GF-D8 (cell line): Measurements from ENCODE around the gene CMTM1.
"Not testable (repeated sequence)": the region's sequence is repeated elsewhere in the genome, so short reads cannot be mapped to it uniquely, and the experiment has no call there.

Experiments used
- DNase-seq: peaks from one replicate; lab custom pipeline; 2025; lab: John Stamatoyannopoulos, UW

The CMTM1 gene

DNA sequence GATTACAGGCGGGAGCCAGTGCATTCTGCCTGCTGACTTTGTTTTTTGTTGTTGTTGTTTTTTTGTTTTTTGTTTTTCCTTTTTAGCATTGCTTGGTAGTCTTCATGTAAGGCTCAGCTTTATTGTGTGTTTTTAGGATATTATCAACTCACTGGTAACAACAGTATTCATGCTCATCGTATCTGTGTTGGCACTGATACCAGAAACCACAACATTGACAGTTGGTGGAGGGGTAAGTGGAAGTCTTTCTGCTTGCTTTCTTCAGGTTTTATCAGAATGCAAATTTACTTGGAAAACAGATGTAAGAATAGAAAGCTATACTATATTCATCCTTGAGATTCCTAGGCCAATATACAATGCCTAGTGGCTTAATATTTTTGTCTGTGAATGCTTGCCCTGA lies 3.3 kb upstream of the CMTM1 start:
- DNase-seq = no peak

DNA sequence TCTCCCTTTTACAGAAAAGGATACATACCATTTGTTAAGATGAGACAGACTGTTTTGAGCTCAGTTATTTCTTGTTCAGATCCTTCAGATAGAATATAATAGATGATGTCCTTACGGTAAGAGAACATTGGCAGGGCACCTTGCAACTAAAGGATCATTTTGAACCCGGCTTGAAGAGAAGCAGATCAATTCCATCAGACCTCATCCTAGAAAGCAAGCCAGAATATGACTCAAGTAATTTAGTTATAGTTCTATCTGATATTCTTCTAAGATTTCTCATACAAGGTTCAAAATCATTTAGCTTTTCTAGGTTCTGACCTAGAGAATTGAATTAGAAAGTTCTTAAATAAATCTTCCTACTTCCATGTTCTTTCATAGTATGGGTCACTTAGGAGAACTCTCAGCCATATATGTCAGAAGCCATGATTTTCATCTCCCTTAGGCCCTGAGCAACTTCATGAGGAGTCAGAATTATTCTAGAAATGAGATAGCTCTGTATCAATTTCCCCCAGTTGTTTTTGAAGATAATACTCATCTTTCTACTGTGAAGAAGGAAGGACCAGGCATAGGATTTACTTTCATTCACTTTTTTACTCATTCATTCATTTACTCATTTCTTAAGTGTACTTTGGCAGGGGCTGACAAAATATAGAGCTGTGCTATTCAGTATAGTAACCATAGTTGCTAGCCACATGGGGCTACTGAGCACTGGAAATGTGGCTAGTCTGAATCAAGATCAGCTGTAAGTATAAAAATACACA lies 2.5 kb upstream of the CMTM1 start:
- DNase-seq = no peak

DNA sequence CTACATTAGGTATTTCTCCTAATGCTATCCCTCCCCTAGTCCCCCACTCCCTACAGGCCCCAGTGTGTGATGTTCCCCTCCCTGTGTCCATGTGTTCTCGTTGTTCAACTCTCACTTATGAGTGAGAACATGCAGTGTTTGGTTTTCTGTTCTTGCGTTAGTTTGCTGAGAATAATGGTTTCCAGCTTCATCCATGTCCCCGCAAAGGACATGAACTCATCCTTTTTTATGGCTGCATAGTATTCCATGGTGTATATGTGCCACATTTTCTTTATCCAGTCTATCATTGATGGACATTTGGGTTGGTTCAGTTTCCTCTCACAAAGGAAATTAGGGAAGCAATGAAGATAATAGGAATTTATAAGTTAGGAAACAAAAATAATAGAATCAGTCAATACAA lies 1.0 kb downstream of the CMTM1 start:
- not testable (repeated sequence) for DNase-seq

DNA sequence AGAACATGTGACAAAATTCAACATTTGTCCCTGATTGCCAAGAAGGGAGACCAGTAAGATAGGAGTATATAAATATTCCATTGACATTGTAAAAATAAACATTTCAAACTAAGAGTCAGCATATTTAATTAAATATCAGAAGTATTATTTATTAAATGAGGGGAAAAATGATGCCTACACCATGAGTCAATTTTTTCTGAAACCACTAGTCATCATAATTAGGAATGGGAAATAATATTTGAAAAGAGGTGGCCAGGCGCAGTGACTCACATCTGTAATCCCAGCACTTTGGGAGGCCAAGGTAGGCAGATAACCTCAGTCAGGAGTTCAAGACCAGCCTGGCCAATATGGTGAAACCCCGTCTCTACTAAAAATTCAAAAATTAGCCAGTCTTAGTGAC lies 2.1 kb downstream of the CMTM1 start:
- no peak for DNase-seq

DNA sequence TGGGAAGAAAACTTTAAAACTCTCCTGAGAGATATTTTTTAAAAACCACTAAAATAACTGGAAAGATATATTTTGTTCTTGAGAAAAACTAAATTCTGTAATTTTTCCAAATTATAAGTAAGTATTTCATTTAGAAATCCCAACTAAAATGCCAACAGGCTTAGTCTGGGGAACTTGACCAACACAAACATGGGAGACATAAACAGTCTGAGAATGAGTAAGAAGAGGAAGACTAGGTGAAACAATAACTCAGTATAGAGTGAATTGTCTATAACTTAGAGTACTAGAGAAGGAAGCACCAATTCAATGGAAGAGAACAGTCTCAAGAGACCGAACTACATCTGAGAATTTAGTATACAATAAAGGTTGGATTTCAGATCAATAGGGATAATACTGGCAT lies 2.9 kb downstream of the CMTM1 start:
- no peak for DNase-seq

DNA sequence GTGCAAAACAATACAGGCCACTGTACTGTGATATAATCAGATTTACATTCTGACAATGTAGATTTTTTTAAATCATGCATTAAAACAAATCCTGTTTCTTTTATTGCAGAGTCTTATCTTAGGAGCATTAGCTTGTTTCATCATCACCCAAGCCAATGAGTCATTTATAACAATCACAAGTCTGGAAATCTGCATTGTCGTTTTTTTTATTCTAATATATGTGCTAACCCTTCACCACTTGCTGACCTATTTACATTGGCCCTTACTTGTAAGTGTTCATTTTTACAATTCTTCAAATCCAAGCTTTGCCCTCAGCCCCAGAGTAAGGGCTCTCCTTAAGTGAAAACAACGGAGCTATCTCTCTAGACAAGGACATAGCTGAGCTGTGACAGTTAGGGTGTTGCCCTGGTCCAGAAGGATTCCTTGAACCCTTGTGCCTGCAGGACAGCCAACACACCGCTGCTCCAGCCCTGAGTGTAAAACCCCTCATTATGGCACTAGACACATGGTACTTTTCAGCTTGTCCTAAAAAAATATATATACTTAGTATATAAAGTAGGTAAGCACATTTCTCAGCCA lies 3.7 kb downstream of the CMTM1 start:
- no peak for DNase-seq

DNA sequence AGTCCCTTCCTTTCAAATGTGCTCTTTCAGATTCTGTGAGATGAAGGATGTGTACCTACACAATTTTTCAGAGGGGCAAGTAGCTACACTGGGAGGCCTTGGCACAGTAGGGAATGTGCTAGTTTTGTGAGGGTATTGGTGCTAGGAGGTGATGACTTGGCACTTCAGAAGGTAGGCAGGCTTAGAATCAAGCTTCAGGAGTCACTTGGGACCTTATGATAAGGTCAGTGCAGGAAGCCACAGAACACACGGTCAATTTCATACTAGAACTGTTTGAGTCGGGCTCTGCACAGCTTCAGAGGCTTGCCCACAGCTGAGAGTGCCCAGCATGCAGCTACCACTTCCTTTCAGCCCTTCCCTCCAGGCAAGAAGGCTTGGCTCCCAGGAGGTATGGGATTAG lies 6.1 kb downstream of the CMTM1 start:
- peak; percentile 66 for DNase-seq

DNA sequence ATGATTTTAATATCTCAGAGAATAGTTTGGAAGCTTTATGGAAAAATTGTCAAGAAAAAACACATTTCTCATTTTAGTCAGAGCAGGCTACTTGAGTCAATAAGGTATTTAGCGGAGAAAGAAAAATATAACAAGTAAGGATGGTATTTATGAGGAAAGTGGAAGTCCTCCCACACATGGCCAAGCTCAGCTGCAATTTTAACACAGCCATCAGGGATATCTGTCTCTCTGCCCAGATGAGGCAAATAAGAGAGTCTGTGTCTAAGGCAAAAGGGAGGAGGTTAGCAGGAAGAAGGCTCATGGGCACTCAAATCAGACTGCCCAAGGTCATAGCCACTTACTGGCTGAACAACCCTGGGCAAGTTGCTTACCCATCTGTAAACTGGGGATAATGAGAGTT lies 7.8 kb downstream of the CMTM1 start:
- no peak for DNase-seq

DNA sequence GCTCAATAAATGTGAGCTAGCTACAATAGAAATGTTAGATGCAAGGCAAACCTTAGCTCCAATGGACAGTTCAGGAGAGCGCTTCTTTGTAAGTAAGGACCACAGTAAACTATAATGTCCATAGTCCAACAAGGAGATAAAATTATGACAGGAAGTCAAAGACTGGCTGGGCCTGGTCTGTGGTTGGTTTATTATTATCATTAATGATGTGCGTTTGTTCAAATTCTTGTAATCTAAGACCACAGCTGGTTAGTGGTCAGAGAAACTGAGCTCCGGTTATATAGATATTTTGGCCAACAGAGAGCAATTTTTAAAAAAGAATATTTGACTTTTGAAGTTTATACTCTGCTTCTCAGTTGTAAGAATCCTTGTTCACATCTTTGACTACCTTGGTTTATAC lies 8.3 kb downstream of the CMTM1 start:
- DNase-seq = no peak

DNA sequence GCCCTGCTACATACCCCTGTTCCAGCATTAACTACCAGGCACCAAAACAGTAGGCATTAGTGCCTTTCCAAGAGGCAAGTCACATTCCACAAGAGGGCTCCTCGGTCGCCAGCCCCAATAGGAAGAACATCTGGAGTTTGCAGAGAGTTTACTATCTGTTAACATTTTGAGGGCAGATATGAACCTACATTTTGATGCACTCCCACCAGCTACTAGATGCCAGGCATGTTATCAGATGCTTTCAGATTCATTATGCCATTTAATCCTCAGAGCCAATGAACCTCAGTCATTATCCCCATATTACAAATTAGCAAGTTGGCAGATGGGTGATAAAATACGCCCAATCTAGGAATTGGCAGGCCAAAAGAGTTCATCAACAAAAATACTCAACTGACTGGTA lies 8.8 kb downstream of the CMTM1 start:
- no peak for DNase-seq

DNA sequence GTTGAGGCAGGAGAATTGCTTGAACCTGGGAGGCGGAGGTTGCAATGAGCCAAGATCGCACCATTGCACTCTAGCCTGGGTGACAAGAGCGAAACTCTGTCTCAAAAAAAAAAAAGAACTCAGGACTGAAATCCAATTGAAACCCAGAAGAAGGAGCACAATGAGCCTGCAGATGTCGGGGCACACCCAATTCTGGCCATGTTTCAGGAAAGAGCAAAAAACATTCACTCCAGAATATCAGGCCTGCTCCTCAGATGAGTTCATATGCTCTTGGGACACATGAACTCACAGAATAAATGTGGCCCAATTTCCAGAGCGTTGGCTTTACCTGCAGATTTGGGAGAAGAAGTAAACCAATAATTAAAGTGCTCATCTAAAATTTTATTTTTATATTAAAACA lies 10.1 kb downstream of the CMTM1 start:
- no peak for DNase-seq

DNA sequence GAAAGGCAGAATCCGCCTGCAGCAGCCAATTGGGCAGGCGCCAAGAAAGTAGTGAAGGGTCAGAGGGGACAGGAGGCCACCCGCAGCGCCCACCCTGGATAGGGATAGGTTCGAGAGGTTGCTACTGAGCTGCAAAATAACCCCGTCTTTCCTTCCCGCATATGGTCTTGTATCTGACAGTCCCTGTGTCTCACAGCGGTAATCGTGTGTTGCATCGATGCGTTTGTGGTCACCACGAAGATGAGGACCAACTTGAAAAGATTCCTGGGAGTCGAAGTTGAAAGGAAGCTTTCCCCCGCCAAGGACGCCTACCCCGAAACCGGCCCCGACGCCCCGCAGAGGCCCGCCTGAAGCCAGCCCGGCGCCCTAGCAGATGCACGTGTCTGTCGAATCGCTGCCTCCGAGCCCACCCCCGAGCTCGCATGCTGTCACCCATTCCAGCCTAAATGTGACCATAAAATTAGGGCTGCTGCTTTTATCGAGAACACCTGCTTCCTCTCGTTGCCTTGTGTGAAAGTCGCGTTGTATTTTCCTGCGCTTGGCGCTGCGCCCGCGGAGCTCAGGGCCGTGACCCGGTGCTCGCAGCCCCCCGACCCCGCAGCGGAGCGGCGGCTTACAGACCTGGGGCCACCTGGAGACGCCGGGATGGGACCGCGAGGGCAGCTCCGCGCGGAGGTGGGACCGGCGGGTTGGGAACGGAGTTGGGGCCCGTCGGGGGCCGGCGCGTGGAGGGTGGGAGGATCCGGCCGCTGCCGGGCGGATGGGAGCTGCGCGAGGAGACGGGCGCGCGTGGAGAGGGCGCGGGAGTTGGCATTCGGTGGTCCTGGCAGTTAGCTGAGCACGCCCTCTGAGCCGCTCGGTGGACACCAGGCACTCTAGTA lies 12.7 kb downstream of the CMTM1 start, which contains the start of gene CMTM2:
Gene CMTM2 (plus strand): TSS at position 813 of the 881 bp plus-strand sequence. CDS start 145 bp downstream, outside the sequence.
- no peak for DNase-seq

DNA sequence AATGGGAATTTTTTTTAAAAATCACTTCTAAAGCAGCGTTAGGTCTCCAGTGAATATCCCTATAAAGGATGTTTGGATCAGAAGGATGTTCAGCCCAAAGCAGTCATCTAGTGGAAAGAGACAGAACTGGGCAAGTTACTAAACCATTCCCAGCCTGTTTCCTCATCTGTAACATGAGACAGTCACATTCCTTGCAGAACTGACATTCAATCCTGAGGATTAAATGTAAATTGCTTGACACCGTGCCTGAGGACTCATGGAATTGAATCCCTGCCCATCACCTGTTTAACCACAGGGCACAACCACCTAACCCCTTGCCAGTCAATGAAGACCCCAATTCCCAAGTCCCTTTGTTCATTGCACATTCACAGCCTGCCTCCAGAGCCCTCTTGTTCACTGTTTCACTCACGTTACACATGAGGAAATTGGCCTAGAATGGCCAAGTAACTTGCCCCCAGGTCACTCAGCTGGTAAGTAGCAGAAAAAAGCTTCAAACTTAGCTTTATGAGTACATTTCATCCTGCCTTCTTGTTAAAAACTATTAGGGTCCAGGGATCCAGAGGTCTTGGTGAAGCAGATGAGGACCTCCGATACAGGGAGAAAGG lies 14.5 kb downstream of the CMTM1 start:
- no peak for DNase-seq

DNA sequence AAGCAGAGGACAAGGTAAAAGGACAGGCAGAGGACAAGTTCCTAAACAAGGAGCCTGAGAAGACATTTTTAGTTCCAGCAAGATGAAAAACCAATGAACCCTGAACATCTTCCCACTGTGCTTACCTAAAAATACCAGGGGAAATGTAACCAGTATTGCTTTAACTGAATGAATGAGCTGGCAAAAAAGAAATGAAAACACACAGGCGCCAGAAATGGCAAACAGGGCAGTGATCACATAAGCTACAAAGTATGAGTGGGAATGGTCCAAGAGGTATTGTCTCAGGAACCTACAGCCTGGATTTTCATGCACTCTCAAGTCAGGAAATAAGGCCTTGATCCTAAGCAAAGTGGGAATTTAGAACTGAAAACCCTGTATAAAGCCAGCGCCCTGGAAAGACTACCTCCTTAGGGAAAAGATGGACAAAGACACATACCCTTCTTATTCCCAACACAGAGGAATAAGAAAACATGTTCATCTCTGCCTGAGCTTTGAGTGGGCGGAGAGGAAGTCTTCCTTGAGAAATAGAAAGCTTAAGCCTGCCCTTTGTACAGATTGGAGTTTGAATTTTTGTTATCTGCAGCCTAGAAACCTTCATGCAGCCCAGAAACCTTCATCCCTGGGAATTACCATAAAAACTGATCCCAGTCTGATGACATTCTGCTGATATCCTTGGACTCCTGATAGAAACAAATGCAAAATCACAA lies 15.2 kb downstream of the CMTM1 start:
- DNase-seq = no peak

DNA sequence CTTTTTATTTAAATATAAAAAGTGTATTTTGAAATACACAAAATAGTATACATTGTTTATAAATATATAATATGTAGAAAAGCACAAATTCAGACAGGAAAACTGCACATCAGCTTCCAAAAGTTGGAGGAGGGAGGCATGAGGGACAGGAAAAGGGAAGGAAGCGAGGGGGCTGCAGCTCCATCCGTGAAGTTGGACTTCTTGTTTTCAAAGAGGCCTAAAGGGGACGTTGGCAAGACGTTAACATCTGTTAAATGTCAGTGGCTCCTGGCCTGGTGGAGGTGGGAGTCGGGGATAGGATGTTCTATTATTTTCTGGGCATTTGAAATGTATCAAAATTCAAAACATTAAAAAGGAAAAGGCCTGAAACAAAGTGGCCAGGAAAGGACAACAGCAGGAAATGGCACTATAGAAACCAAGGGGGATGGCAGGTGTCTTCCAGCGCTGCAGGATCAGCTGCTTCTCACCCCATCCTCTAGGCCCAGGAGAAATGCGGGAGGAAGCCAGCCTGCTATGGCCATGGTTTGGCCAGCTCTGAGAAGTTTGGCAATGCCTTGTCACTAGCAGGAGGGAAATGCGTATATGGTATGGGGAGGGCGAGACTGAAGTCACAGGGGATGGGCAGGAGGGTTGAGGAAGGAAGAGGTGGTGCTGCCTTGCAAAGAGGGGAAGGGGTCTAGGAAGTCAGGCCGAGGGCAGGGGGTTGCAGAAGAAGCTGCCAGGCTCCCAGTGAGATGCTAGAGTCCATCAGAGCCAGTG lies 19.4 kb downstream of the CMTM1 start:
- DNase-seq = peak; percentile 73

DNA sequence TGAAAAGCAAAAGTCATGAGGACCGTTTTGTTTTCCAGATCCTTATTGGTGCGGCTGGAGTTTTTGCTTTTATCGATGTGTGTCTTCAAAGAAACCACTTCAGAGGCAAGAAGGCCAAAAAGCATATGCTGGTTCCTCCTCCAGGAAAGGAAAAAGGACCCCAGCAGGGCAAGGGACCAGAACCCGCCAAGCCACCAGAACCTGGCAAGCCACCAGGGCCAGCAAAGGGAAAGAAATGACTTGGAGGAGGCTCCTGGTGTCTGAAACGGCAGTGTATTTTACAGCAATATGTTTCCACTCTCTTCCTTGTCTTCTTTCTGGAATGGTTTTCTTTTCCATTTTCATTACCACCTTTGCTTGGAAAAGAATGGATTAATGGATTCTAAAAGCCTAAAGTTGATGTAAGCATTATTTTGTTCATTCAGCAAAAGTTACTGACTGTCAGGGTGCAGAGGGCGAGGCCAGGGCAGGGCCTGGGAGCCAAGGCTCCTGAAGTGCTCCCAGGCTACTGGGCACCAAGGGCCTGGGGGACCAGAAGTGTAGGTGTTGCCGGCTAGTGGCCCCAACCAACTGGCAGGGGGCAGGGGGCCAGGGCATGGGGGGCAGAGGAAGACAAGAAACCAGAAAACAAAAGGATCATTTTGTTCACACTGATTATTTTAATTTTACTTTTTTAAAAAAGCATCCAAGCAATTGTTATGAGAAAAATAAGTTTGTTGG lies 21.8 kb downstream of the CMTM1 start:
- no peak for DNase-seq

DNA sequence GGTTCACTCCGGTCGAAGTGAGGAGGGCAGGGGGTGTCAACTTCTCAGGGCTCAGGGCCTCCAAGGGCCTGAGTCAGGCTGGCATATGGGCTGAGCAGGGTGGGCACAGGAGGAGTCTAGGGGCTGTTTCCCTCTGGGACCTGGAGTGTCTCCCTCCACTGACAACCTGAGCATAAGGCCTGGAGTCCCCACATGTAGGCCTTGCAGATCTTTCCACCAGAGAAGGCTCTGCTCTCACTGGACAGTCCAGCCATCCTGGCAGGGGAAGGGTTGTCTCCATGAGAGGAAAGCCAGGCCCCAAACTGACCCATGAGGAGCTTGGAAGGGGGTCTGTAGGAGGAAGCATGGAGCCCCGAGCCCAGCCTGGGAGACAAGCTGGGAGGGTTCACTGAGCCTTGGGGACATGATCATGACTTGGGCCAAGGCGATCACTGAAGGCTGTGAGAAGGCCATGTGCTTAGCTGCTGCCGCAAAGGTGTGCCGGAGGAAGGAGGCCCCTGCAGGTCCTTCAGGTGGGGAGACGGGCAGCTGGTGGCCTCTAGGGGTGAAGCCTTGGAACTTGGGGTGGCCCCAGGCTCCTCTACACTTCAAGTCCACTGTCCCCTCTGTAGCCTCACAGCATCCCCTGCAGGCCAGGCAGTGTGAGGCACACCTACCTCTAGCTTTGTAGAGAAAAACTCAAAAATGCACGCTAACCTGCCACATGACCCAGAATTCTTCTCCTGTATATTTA lies 22.9 kb downstream of the CMTM1 start:
- peak; percentile 63 for DNase-seq

DNA sequence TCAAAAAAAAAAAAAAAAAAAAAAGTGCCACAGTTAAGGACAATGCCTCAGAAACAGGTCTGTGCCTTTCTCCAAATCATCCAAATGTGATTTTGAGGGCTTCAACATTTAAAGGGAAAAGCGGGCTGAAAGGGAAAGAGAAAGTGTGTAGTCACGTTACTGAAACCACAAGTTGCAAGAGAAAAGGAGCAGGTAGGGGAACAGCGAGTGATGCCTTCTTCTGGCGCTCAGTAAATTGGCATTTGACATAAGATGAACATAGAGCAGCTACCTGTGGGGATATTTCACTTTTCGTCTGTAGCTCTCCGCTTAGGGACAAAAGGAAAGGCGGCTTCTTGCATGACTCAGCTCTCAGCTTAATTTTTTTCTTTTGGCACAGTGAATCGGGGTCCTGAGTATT lies 24.1 kb downstream of the CMTM1 start:
- DNase-seq = no peak

DNA sequence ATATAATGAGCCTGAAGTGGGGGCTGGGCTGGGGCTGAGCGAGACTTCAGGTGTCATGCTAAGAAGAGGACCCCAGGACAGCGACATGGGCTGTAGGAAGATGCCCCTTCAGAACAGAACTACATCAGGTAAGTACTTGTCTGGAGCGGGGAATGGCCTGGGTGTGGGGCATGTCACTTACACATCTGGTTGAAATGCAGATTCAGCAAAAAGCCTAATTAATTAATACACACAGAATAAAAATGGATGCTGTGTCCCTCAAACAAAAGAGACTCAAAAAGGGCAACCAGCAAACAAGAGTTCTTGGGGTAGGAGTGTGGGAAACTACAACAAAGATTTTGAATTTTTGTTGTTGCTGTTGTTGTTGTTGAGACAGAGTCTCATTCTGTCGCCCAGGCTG lies 24.8 kb downstream of the CMTM1 start:
- DNase-seq = no peak

DNA sequence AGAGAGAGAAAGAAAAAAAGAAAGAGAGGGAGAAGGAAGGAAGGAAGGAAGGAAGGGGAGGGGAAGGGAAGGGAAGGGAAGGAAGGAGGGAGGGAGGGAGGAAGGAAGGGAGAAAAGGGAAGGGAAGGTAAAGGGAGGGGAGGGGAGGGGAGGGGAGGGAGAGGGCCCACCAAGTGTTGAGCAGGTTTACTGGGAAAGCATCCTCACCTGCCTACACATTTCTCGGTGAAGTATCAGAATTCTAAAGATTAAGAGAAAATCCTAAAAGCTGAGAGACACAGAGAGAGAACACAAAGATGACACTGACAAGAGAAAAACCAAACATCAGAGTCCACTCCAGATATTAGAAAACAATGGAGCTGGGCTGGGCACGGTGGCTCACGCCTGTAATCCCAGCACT lies 26.0 kb downstream of the CMTM1 start:
- DNase-seq = no peak
